Uterine smooth muscle cell (primary cell): Measurements from ENCODE around the gene IMMP1L. TPM values are rescaled to one million over a fixed set of nuclear protein-coding genes. Genes with fewer than 3 reads are reported as not detected.

ENCODE experiments used
- total RNA-seq: library from RNA; depleted of rRNA; stranded (reverse); fragments of >200 nt; gene quantifications from 2 replicates; pipeline ENCODE4 v1.2.3, GENCODE V29; 2014

Gene IMMP1L
- total RNA-seq = 10.6 and 12.1 TPM in 2 replicates

GRCh38 chr11:31509429-31510345 is at the start of gene IMMP1L, which contains the start of gene ELP4:
Gene IMMP1L, minus strand, starts transcription at chr11:31509622. Its CDS starts 46,346 bp downstream, at chr11:31463276.
Gene ELP4, plus strand, starts transcription at chr11:31509767. Its CDS starts 18 bp downstream, at chr11:31509785.

Other genes with a start within 250 kb of the IMMP1L start
- gene DCDC1, start 139.9 kb downstream of the IMMP1L start, total RNA-seq = 0.22 and 0.25 TPM in 2 replicates
- 19.0 and 24.0 TPM in 2 replicates for gene DNAJC24, start 139.8 kb downstream of the IMMP1L start, total RNA-seq
- gene ELP4, start 145 bp upstream of the IMMP1L start, total RNA-seq = 16.5 and 22.2 TPM in 2 replicates